Memory B cell (primary cell): ENCODE data around the gene GOLGA3.
"Not testable (repeated sequence)": the region's sequence is repeated elsewhere in the genome, so short reads cannot be mapped to it uniquely, and the experiment has no call there.

Experiments used
- ATAC-seq: fragments of 150-1000 bp; cut with Tn5 transposase; 2 replicates; pipeline ENCODE4 v1.10.0; 2021; ENCODE audit warnings: low read depth, mild to moderate bottlenecking, moderate library complexity
- DNase-seq, 2 donors: peaks; one replicate each; pipeline ENCODE4 v3.0.0; 2022; ENCODE audit warnings: low spot score in 2 of 2
- H3K27ac Mint-ChIP-seq: one replicate; pipeline ENCODE4 v1.8.0; 2022; ENCODE audit warnings: mild to moderate bottlenecking, moderate library complexity, mixed read lengths
- H3K27me3 Mint-ChIP-seq: one replicate; pipeline ENCODE4 v1.8.0; 2022; ENCODE audit warnings: mixed read lengths
- H3K36me3 Mint-ChIP-seq: one replicate; pipeline ENCODE4 v1.8.0; 2022; ENCODE audit warnings: mild to moderate bottlenecking, mixed read lengths
- H3K4me1 Mint-ChIP-seq: one replicate; pipeline ENCODE4 v1.8.0; 2022; ENCODE audit warnings: mixed read lengths
- H3K4me3 Mint-ChIP-seq: one replicate; pipeline ENCODE4 v1.8.0; 2022; ENCODE audit warnings: mild to moderate bottlenecking, moderate library complexity, mixed read lengths
- H3K9me3 Mint-ChIP-seq: one replicate; pipeline ENCODE4 v1.8.0; 2022; ENCODE audit warnings: mixed read lengths

The GOLGA3 gene

DNA sequence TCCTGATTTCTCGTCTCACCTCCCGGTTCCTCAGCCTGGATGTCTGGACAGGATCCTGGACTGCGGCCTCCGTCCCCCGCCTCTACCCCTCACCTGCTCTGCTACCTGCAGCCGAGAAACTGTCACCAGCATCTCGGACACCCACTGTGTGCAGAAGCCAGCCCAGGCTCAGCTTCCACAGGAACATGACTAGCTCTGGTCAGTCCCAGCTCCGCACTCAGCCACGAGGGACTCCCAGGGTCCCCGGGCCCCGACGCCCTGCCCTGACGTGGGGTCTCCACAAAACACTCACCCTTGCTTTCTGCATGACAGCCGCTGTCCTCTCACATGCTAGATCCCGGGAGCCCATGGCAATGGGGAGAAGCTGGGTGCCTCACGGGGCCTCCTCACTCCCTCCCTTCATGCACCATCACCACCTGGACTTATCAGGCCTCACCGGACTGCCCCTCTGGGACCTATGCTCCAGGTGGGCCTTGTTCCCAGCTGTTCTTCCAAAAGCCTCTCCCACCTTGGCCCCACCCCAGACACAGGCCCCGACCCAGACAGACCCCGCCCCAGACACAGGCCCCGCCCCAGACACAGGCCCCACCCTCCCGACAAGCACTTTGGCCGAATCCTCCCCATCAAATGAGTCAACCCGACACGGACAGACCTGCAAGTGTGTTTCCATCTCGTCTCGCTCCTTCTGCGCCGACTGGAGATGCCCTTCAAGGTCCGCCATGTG is 40.1 kb downstream of the GOLGA3 start:
- no peaks in the 10 kb centered on the region for H3K27me3 Mint-ChIP-seq
- peaks cover 29% of the 10 kb centered on the region for H3K36me3 Mint-ChIP-seq
- no peak overlapping the region for H3K4me3 Mint-ChIP-seq
- H3K9me3 Mint-ChIP-seq: no peaks in the 10 kb centered on the region
- H3K4me1 Mint-ChIP-seq: peaks cover 5% of the 10 kb centered on the region
- DNase-seq (no peak), ATAC-seq (no peak)
- H3K27ac Mint-ChIP-seq: peak overlapping the region; percentile 28

DNA sequence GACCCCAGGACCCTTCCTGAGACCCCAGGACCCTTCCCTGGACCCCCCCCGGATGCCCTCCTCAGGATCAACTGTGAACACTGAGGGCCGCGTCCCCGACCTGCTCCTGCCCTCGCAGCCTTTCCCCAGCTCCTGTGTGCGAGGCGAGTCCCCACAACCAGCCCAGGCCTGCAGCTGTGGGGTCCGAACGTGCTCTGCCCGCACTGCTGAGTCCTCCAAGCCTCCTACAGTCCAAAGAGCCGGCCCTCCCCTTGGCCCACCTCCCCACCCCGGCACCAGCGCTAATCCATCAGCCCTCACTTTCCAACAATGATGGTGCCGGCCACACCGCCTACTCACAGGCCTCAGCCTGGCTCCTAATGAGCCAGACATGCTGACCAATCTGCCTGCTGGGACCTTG is 40.8 kb downstream of the GOLGA3 start:
- DNase-seq: no peak
- H3K4me3 Mint-ChIP-seq: no peak overlapping the region
- H3K36me3 Mint-ChIP-seq: peaks cover 31% of the 10 kb centered on the region
- peaks cover 5% of the 10 kb centered on the region for H3K4me1 Mint-ChIP-seq
- no peak for ATAC-seq
- H3K27ac Mint-ChIP-seq: no peak overlapping the region
- no peaks in the 10 kb centered on the region for H3K9me3 Mint-ChIP-seq
- H3K27me3 Mint-ChIP-seq: no peaks in the 10 kb centered on the region

DNA sequence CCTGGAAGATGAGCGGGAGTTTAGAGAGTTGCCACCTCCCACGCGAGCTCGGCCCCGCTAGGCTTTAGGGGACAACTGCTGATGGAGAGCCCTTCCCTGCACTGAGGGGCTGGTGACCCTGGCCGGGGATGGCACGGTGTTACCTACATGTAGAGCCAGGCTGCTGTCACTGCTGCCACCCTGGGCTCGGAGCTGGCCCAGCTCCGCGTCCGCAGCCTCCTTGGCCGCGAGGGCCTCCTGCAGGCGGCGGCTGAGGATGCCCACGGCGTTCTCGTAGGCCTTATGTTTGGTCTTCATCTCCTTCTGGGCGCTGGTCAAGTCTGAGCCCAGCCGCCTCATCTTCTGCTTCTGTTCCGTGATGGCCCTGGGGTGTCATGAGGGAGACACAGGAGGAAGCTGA is 42.5 kb downstream of the GOLGA3 start:
- H3K27me3 Mint-ChIP-seq: no peaks in the 10 kb centered on the region
- no peak for DNase-seq
- H3K36me3 Mint-ChIP-seq: peaks cover 28% of the 10 kb centered on the region
- peaks cover 5% of the 10 kb centered on the region for H3K4me1 Mint-ChIP-seq
- H3K27ac Mint-ChIP-seq: no peak overlapping the region
- H3K4me3 Mint-ChIP-seq: no peak overlapping the region
- ATAC-seq: no peak
- no peaks in the 10 kb centered on the region for H3K9me3 Mint-ChIP-seq

DNA sequence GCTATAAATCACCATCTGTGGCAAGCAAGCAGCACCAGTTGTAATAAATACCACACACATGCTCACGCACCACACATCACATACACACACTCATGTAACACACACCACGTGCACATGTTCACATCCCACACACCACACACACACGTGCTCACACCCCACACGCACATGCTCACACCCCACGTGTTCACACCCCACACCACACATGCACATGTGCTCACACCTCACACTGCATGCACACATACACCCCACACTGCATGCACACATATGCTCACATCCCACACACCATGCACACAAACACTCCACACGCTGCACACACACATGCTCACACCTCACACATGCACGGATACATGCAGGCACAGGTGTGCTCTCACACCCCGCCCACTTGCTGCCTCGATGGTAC is 44.1 kb downstream of the GOLGA3 start:
- no peaks in the 10 kb centered on the region for H3K27me3 Mint-ChIP-seq
- no peak for DNase-seq
- no peak overlapping the region for H3K4me3 Mint-ChIP-seq
- no peaks in the 10 kb centered on the region for H3K9me3 Mint-ChIP-seq
- ATAC-seq: no peak
- peak overlapping the region; percentile 68 for H3K27ac Mint-ChIP-seq
- H3K4me1 Mint-ChIP-seq: peaks cover 5% of the 10 kb centered on the region
- H3K36me3 Mint-ChIP-seq: peaks cover 40% of the 10 kb centered on the region

DNA sequence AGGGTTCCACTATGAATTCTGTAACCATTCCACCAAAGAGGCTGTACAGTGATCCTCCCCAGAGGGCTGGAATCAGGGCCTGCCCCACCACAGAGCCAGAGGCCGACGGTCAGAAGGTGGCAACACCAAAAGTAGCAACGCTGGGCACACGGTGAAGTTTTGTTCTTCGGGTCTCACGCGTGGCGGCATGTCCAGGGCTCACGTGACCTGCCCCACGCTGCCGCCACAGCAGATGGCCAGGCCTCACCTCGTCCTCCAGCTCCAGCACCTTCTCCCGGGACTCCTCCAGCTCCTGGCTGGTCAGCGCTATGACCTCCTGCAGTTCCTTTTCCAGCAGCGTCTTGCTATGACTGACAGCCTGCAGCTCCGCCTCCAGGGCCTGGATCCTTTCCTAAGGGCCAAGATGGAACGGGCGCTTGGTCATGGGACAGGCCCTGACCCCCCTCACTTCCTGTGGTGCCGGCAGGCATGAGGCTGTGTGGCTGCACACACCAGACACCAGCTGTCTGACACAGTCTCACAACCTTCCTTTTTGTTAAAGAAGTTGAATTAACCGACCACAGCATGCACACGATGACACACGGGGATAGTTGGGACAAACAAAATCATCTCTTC is 44.6 kb downstream of the GOLGA3 start:
- no peak for DNase-seq
- no peaks in the 10 kb centered on the region for H3K9me3 Mint-ChIP-seq
- peaks cover 41% of the 10 kb centered on the region for H3K36me3 Mint-ChIP-seq
- H3K4me1 Mint-ChIP-seq: peaks cover 4% of the 10 kb centered on the region
- H3K4me3 Mint-ChIP-seq: no peak overlapping the region
- H3K27ac Mint-ChIP-seq: no peak overlapping the region
- no peak for ATAC-seq
- H3K27me3 Mint-ChIP-seq: no peaks in the 10 kb centered on the region

DNA sequence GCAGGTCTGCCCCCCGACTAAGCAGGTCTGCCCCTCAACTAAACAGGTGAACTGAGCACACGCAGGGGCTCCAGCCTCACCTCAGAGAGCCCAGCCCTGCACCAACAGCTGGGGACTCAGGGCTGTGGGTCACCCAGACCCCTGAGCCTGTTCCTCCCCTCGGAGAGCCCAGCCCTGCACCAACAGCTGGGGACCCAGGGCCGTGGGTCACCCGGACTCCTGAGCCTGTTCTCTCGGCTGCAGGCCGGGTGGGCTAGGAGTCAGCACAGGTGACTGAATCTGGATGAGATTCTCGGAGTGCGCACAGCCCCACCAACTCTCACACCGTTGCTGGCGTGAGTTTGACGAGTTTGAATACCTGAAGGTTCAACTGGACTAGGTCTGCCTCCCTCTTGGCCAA is 46.7 kb downstream of the GOLGA3 start:
- no peaks in the 10 kb centered on the region for H3K9me3 Mint-ChIP-seq
- no peaks in the 10 kb centered on the region for H3K27me3 Mint-ChIP-seq
- H3K4me1 Mint-ChIP-seq: no peaks in the 10 kb centered on the region
- no peak for DNase-seq
- ATAC-seq: no peak
- no peak overlapping the region for H3K4me3 Mint-ChIP-seq
- H3K27ac Mint-ChIP-seq: no peak overlapping the region
- peaks cover 31% of the 10 kb centered on the region for H3K36me3 Mint-ChIP-seq

DNA sequence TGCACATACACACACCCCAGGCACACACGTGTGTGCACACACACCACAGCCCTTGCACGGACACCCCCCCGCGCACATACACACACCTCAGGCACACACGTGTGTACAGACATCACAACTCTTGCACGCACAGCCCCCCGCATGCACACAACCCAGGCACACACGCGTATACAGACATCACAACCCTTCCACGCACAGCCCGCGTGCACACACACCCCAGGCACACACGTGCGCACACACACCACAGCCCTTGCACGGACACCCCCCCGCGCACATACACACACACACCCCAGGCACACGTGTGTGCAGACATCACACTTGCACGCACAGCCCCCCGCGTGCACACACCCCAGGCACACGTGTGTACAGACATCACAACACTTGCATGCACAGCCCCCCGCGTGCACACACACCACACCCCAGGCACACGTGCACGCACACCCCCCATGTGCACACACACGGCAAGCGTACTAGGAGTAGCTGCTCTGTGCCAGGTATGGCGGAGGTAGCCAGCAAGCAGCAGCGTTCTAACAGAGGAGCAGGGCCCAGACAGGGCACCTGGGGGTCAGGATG is 48.8 kb downstream of the GOLGA3 start:
- ATAC-seq (no peak), DNase-seq (no peak)
- H3K4me3 Mint-ChIP-seq: no peak overlapping the region
- peaks cover 30% of the 10 kb centered on the region for H3K36me3 Mint-ChIP-seq
- H3K27ac Mint-ChIP-seq: no peak overlapping the region
- no peaks in the 10 kb centered on the region for H3K27me3 Mint-ChIP-seq
- H3K9me3 Mint-ChIP-seq: no peaks in the 10 kb centered on the region
- H3K4me1 Mint-ChIP-seq: no peaks in the 10 kb centered on the region

DNA sequence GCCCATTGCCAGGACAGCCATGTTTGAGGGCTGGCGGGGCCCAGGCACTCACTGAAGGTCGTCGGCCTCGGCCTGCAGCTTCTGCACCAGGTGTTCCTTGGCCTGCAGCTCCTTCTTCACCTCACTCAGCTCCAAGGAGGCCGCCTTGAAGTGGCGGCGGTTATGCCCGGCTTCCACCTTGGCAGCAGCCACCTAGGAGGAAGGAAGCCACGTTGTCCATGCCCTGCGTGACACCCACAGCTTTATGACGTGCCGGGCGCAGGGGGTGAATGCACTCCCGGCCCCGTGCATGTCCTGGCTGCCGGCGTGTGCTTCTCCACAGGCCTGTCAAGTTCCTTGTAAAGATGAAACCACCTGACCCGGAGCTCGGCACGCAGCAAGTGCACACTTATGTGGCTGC is 51.1 kb downstream of the GOLGA3 start:
- Mint-ChIP-seq H3K27me3 (no peaks in the 10 kb centered on the region), H3K4me1 (peaks cover 4% of the 10 kb centered on the region), H3K27ac (no peak overlapping the region), H3K4me3 (no peak overlapping the region), H3K9me3 (no peaks in the 10 kb centered on the region), H3K36me3 (peaks cover 28% of the 10 kb centered on the region)
- ATAC-seq (no peak), DNase-seq (no peak)

DNA sequence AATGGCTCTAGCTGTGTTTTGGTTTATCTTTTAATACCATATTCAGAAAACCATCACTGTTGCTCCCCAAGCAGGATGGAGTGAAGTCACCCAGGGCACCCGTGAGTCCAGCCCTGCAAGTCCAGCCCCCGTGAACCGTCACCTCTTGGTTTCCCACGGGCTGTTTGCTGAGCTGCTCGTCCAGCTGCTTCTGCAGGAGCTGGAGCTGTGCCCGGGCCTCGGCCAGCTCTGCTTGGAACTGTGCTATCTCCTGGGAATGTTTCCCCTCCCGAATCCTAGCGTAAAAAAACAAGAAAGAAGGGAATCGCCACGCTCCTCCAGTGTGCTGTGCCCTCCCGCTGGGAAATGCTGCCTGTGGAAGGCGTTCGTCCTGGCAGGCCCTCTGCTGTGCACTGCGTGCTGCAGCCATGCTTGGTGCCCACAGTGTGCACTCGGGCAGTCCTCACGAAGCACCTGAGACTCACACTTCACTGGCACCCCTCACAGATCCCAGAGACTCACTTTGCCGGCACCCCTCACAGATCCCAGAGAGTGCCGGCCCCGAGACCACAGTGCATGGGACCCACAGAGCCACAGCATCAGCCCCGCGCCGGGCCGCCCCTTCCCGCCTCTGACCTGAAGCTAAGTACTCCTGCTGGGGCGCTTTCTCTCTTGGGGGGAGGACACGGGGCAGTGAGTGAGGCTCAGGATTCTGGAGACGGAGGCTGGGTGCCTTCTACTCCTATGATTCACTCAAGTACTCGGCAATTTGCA is 51.7 kb downstream of the GOLGA3 start:
- H3K27ac Mint-ChIP-seq: no peak overlapping the region
- no peak overlapping the region for H3K4me3 Mint-ChIP-seq
- H3K27me3 Mint-ChIP-seq: no peaks in the 10 kb centered on the region
- H3K36me3 Mint-ChIP-seq: peaks cover 28% of the 10 kb centered on the region
- peaks cover 7% of the 10 kb centered on the region for H3K4me1 Mint-ChIP-seq
- ATAC-seq (no peak), DNase-seq (no peak)
- H3K9me3 Mint-ChIP-seq: no peaks in the 10 kb centered on the region

DNA sequence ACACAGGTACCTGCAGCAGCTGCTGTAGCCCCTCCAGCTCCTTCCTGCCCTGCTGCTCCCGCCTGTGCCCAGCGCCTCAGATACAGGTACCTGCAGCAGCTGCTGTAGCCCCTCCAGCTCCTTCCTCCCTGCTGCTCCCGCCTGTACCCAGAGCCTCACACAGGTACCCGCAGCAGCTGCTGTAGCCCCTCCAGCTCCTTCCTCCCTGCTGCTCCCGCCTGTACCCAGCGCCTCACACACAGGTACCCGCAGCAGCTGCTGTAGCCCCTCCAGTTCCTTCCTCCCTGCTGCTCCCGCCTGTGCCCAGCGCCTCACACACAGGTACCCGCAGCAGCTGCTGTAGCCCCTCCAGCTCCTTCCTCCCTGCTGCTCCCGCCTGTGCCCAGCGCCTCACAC is 52.4 kb downstream of the GOLGA3 start:
- not testable (repeated sequence) for H3K9me3 Mint-ChIP-seq, ATAC-seq, DNase-seq, H3K4me3 Mint-ChIP-seq, H3K27me3 Mint-ChIP-seq
- peak overlapping the region; percentile 45 for H3K27ac Mint-ChIP-seq
- peaks cover 25% of the 10 kb centered on the region for H3K36me3 Mint-ChIP-seq
- peaks cover 13% of the 10 kb centered on the region for H3K4me1 Mint-ChIP-seq

DNA sequence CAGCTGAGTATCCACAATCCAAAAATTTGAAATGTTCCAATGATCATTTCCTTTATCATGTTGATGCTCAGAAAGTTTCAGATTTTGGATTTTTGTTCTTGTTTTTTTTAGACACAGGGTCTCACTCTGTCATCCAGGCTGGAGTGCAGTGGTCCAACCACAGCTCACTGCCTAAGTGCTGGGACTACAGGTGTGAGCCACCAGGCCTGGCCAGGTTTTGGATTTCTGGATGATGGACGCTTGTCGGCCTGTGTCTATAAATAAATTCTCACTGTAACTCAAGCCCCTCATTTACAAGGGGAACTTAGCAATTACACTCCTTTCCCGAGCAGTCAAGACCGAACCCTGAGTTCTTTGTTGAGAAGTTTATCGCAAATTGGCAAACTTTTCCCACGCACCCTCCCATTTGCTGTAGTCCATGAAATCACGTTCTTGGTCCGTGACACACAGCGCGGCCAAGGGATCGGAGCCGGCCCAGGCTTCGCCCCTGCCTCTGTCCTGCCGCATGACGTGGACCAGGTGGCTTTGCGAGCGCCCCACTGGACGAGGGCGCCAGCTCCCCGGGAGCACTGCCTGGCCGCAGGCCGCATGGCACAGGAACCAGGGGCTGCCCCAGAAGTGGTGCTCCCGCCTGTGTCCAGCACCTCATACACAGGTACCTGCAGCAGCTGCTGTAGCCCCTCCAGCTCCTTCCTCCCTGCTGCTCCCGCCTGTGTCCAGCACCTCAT is 53.0 kb downstream of the GOLGA3 start:
- DNase-seq (no peak), ATAC-seq (no peak)
- H3K4me1 Mint-ChIP-seq: peaks cover 16% of the 10 kb centered on the region
- H3K36me3 Mint-ChIP-seq: peaks cover 22% of the 10 kb centered on the region
- H3K27me3 Mint-ChIP-seq: no peaks in the 10 kb centered on the region
- no peaks in the 10 kb centered on the region for H3K9me3 Mint-ChIP-seq
- peak overlapping the region; percentile 45 for H3K27ac Mint-ChIP-seq
- no peak overlapping the region for H3K4me3 Mint-ChIP-seq

DNA sequence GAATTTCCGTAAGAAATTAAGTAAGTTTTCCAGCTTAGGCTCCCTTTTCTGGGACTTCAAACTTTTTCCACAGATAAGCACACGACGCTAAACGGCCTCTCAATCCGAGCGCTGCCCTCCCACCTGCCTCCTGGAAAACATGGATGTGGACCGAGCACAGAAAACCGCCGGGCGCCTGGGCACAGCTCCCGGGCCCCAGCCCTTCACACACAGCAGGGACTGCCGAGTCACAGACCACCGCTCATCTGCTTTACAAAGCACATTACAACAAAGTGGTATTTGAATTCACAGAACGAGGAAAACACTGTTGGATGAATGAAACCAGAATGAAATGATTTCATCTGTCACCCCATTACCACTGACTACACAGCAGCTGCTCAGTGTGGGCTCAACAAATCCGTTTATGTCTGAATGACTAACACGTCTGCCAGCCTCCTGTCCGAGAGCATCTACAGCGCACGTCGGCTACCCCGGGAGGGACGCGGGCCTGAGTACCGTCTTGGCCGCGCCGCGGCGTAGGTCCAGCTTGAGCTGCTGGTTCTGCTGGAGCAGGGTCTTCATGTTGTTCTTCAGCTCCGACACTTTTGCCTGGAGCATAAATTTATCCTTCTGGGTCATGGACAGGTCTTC is 53.9 kb downstream of the GOLGA3 start:
- no peak overlapping the region for H3K27ac Mint-ChIP-seq
- no peak overlapping the region for H3K4me3 Mint-ChIP-seq

DNA sequence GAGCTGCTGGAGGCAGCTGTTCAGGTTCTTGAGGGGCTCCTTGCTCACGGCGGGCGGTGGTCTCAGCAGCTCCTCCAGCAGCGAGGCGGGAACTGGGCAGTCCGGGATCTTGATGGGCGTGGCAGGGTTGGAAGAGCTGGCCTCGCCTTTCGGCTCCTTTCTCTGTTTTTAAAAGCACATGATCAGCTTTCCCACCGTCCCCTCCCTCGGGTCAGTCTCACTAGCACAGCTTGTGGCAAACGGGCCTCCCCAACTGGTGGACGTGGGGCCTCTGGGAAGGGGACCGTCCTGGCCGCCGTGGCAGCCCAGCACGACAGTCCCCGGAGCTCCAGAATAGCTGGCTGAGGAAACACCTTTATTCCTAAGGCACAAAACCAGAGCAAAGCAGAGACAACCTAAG is 54.5 kb downstream of the GOLGA3 start:
- DNase-seq: no peak
- no peak for ATAC-seq
- no peaks in the 10 kb centered on the region for H3K27me3 Mint-ChIP-seq
- peaks cover 23% of the 10 kb centered on the region for H3K4me1 Mint-ChIP-seq
- H3K27ac Mint-ChIP-seq: peak overlapping the region; percentile 77
- no peaks in the 10 kb centered on the region for H3K9me3 Mint-ChIP-seq
- H3K36me3 Mint-ChIP-seq: peaks cover 10% of the 10 kb centered on the region
- no peak overlapping the region for H3K4me3 Mint-ChIP-seq

More for the DNA sequence above, 53.9 kb downstream of the GOLGA3 start:
- Mint-ChIP-seq H3K36me3 (peaks cover 13% of the 10 kb centered on the region), H3K4me1 (peaks cover 18% of the 10 kb centered on the region), H3K27me3 (no peaks in the 10 kb centered on the region), H3K9me3 (no peaks in the 10 kb centered on the region)
- DNase-seq (no peak), ATAC-seq (no peak)
